ENCODE measurements around the gene ADORA1. TPM values are rescaled to one million over a fixed set of nuclear protein-coding genes. Genes with fewer than 3 reads are reported as not detected.

ADORA1 gene
- total and polyA plus RNA-seq, 2 experiments from 2014 or later = 8.5 to 22.2 TPM

GRCh38 chr1:203082231-203082505, 45.4 kb upstream of the ADORA1 start:
- H3K36me3 ChIP-seq = no peaks in the 10 kb centered on the region

GRCh38 chr1:203082571-203083462, 44.7 kb upstream of the ADORA1 start:
- H3K27ac ChIP-seq = no peak overlapping the region
- peaks cover 24% of the 10 kb centered on the region for H3K4me1 ChIP-seq (ENCODE audit: low read depth)
- no peaks in the 10 kb centered on the region for H3K27me3 ChIP-seq
- H3K9me3 ChIP-seq (ENCODE audit: low read depth) = no peaks in the 10 kb centered on the region
- TF ChIP-seq CTCF (IDR thresholded peaks at IDR 0.05; ENCODE audit: low read depth, low read length) = no peak
- H3K36me3 ChIP-seq = no peaks in the 10 kb centered on the region
- DNase-seq (ENCODE audit: low read depth in 1 of 2, low spot score in 1 of 2) = no peak
- H3K4me3 ChIP-seq = no peak overlapping the region

More at GRCh38 chr1:203082231-203082505, 45.4 kb upstream of the ADORA1 start:
- H3K9me3 ChIP-seq (ENCODE audit: low read depth) = no peaks in the 10 kb centered on the region
- no peak overlapping the region for H3K4me3 ChIP-seq
- H3K4me1 ChIP-seq (ENCODE audit: low read depth) = peaks cover 21% of the 10 kb centered on the region
- H3K27ac ChIP-seq = no peak overlapping the region
- no peaks in the 10 kb centered on the region for H3K27me3 ChIP-seq
- DNase-seq (ENCODE audit: low read depth in 1 of 2, low spot score in 1 of 2) = no peak
- TF ChIP-seq CTCF (IDR thresholded peaks at IDR 0.05; ENCODE audit: low read depth, low read length) = no peak

- Histone ChIP-seq H3K9me3 (ENCODE audit: low read depth) (no peaks in the 10 kb centered on the region), H3K27ac (no peak overlapping the region), H3K4me1 (ENCODE audit: low read depth) (peaks cover 24% of the 10 kb centered on the region), H3K36me3 (no peaks in the 10 kb centered on the region), H3K4me3 (no peak overlapping the region), H3K27me3 (no peaks in the 10 kb centered on the region)
- no peak for DNase-seq (ENCODE audit: low read depth in 1 of 2, low spot score in 1 of 2)
- TF ChIP-seq CTCF (IDR thresholded peaks at IDR 0.05; ENCODE audit: low read depth, low read length) = no peak
These were observed 44.0 kb upstream of the ADORA1 start for GRCh38 chr1:203083463-203083921.

- Histone ChIP-seq H3K4me3 (no peak overlapping the region), H3K9me3 (ENCODE audit: low read depth) (no peaks in the 10 kb centered on the region), H3K27ac (peak overlapping the region; percentile 37), H3K36me3 (no peaks in the 10 kb centered on the region), H3K4me1 (ENCODE audit: low read depth) (peaks cover 24% of the 10 kb centered on the region), H3K27me3 (no peaks in the 10 kb centered on the region)
- TF ChIP-seq CTCF (IDR thresholded peaks at IDR 0.05; ENCODE audit: low read depth, low read length) = peak; percentile 53
- no peak for DNase-seq (ENCODE audit: low read depth in 1 of 2, low spot score in 1 of 2)
These were observed 42.7 kb upstream of the ADORA1 start for GRCh38 chr1:203084588-203085527.

GRCh38 chr1:203085528-203086406, 41.8 kb upstream of the ADORA1 start, which contains the start of gene MYOG:
TSS of gene MYOG (minus strand) at chr1:203086012. CDS start at chr1:203085961, 51 bp downstream.
- Histone ChIP-seq H3K27me3 (no peaks in the 10 kb centered on the region), H3K4me1 (ENCODE audit: low read depth) (peaks cover 24% of the 10 kb centered on the region), H3K9me3 (ENCODE audit: low read depth) (no peaks in the 10 kb centered on the region), H3K4me3 (no peak within 1 kb of the TSS), H3K36me3 (no peaks in the 10 kb centered on the region), H3K27ac (peak within 1 kb of the TSS; percentile 64)
- TF ChIP-seq CTCF (IDR thresholded peaks at IDR 0.05; ENCODE audit: low read depth, low read length) = no peak
- DNase-seq (ENCODE audit: low read depth in 1 of 2, low spot score in 1 of 2) = no peak

Data from cardiac muscle cell (in vitro differentiated cells and primary cell).